ENCODE results near the gene VAC14.
A peak's percentile ranks its signal among the peaks of the same experiment; 100 is the strongest.

Gene VAC14

GRCh38 chr16:70739389-70739788 is 61.6 kb downstream of the VAC14 start:
- H3K27ac ChIP-seq (ENCODE audit: low read depth, low read length): no peak overlapping the region

DNA sequence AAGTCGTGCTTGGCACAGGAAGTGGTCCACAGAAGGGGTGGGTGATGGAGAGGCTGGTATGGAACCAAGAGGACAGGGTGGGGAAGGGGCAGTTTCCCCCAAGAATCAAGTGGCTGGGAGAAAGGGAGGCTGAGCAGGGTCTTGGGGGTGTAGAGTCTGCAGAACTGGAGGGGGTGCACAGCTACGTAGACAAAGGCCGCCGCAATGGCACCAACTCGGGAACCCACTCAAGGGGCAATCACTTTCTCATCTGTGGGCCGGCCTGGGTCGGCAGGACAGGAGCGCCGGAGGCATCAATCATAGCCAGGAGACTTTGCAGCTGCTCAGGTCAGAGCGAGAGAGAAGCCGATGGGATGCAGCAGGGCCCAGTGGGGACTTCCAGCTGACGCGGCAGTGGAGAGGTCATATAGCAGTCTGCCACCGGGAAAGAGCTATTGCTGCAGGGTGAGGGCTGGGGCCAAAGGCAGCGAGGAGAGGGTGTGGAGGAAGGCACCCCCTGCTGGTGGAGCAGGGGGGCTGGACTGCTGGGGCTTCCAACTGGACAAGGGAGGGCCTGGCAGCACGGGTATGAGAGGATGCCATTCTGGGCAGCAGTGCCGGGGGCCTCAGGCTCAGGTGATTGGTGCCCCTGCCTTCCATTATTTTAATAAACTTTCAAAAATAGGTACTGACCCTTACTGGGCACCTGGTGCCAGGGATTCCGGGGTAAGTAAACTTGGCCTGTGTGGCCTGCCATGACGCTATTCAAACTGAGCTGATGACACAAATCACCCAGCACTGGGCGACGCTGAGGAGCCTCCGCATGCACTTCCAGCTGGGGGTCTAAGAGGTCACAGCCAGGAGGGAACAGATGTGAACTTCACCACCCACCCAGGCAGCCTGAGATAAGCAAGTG is 62.6 kb downstream of the VAC14 start:
- Histone ChIP-seq H3K27ac (ENCODE audit: low read depth, low read length) (peak overlapping the region; percentile 94), H3K9me3 (ENCODE audit: low read length) (no peaks in the 10 kb centered on the region), H3K4me1 (ENCODE audit: insufficient read depth, low read length) (peaks cover 44% of the 10 kb centered on the region), H3K27me3 (ENCODE audit: control insufficient read depth in 1 of 2, insufficient read depth in 2 of 2, low read length in 2 of 2) (no peaks in the 10 kb centered on the region), H3K9ac (ENCODE audit: low read length) (peak overlapping the region; percentile 62), H3K36me3 (ENCODE audit: insufficient read depth, low read length) (no peaks in the 10 kb centered on the region), H3K4me3 (ENCODE audit: low read depth in 1 of 2, low read length in 2 of 2) (peak overlapping the region in 1 of 2 donors; percentile 2)

More at GRCh38 chr16:70739389-70739788, 61.6 kb downstream of the VAC14 start:
- Histone ChIP-seq H3K9ac (ENCODE audit: low read length) (no peak overlapping the region), H3K27me3 (ENCODE audit: control insufficient read depth in 1 of 2, insufficient read depth in 2 of 2, low read length in 2 of 2) (no peaks in the 10 kb centered on the region), H3K36me3 (ENCODE audit: insufficient read depth, low read length) (no peaks in the 10 kb centered on the region), H3K4me3 (ENCODE audit: low read depth in 1 of 2, low read length in 2 of 2) (no peak overlapping the region), H3K9me3 (ENCODE audit: low read length) (no peaks in the 10 kb centered on the region), H3K4me1 (ENCODE audit: insufficient read depth, low read length) (peaks cover 44% of the 10 kb centered on the region)

- H3K27me3 ChIP-seq (ENCODE audit: control insufficient read depth in 1 of 2, insufficient read depth in 2 of 2, low read length in 2 of 2): no peaks in the 10 kb centered on the region
- peak overlapping the region; percentile 94 for H3K27ac ChIP-seq (ENCODE audit: low read depth, low read length)
- H3K9ac ChIP-seq (ENCODE audit: low read length): peak overlapping the region; percentile 62
- peaks cover 44% of the 10 kb centered on the region for H3K4me1 ChIP-seq (ENCODE audit: insufficient read depth, low read length)
- H3K36me3 ChIP-seq (ENCODE audit: insufficient read depth, low read length): no peaks in the 10 kb centered on the region
- no peaks in the 10 kb centered on the region for H3K9me3 ChIP-seq (ENCODE audit: low read length)
- H3K4me3 ChIP-seq (ENCODE audit: low read depth in 1 of 2, low read length in 2 of 2): peak overlapping the region in 1 of 2 donors; percentile 2
Observed at GRCh38 chr16:70737377-70738082, 63.4 kb downstream of the VAC14 start.

DNA sequence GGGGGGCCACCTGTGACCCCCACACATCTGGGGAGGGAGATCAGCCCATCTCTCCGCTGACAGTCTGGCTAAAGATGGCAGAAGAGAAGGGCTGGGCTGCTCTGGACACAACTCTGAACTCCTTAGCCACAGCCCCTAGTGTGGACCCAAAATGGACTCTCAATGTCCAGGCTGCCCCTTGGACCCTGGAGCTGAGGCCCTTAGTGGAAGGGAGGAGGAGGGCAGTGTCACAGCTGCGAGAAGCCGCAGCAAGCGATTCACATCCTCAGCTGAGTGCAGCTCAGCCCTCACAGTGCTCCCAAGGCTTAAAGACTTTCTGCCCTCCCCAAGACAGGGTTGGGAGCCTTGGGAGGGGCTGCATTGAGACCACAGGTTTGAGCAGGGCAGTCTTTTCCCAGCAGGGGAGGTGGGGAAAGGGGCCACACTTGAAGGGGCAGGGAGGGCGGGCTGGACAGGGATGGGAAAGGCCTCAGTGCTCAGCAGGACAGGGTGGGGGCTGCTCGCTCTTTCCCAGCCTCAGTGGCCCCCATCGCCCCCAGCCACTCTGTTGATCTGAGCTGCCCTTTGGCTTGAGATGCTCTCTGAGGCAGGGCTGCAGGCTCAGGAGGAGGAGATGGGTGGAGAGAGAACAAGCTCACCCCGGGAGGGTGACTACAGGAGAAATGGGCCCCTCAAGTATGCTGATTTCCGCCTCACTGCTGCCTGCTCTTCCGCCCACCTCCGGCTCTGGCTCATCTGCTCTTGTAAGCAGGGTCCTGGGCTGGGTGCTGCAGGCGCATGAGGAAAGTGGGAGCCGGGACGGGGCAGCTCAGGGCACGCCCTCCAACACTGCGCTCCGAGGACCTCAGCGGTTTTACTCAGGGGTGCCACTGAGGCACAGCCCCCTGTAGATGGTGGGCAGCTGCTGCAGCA is 64.2 kb downstream of the VAC14 start:
- H3K36me3 ChIP-seq (ENCODE audit: insufficient read depth, low read length): no peaks in the 10 kb centered on the region
- peak overlapping the region in 1 of 2 donors; percentile 2 for H3K4me3 ChIP-seq (ENCODE audit: low read depth in 1 of 2, low read length in 2 of 2)
- peak overlapping the region; percentile 94 for H3K27ac ChIP-seq (ENCODE audit: low read depth, low read length)
- H3K9ac ChIP-seq (ENCODE audit: low read length): no peak overlapping the region
- peaks cover 44% of the 10 kb centered on the region for H3K4me1 ChIP-seq (ENCODE audit: insufficient read depth, low read length)
- no peaks in the 10 kb centered on the region for H3K9me3 ChIP-seq (ENCODE audit: low read length)
- H3K27me3 ChIP-seq (ENCODE audit: control insufficient read depth in 1 of 2, insufficient read depth in 2 of 2, low read length in 2 of 2): no peaks in the 10 kb centered on the region

GRCh38 chr16:70735141-70735979 is 65.6 kb downstream of the VAC14 start:
- no peak overlapping the region for H3K4me3 ChIP-seq (ENCODE audit: low read depth in 1 of 2, low read length in 2 of 2)
- H3K4me1 ChIP-seq (ENCODE audit: insufficient read depth, low read length): peaks cover 44% of the 10 kb centered on the region
- H3K9me3 ChIP-seq (ENCODE audit: low read length): no peaks in the 10 kb centered on the region
- H3K27ac ChIP-seq (ENCODE audit: low read depth, low read length): peak overlapping the region; percentile 94
- no peaks in the 10 kb centered on the region for H3K27me3 ChIP-seq (ENCODE audit: control insufficient read depth in 1 of 2, insufficient read depth in 2 of 2, low read length in 2 of 2)
- no peak overlapping the region for H3K9ac ChIP-seq (ENCODE audit: low read length)
- H3K36me3 ChIP-seq (ENCODE audit: insufficient read depth, low read length): peaks cover 9% of the 10 kb centered on the region

DNA sequence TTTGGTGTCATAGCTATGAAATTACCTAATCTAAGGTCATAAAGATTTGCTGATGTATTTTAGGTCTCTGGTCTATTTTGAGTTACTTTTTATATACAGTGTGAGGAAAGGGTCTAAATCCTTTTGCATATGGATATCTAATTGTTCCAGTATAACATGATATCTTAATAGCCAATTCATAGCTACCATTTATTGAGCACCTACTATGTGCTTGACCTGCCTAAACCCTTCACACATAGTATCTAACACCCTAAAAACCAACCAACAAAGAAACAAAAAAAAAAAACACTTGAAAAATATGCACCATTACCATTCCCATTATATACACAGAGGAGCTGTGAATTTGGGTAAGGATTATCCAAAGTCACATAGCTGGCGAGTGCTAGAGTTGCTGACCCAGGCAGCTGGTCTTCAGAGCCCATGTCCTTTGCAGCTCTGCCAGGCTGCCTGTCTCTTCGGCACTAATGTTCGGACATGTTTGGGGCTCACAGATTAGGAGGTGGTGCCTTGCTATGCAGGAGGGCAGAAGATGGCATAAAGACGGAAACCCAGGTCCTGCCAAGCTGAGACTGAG is 66.3 kb downstream of the VAC14 start:
- Histone ChIP-seq H3K27ac (ENCODE audit: low read depth, low read length) (peak overlapping the region; percentile 94), H3K36me3 (ENCODE audit: insufficient read depth, low read length) (peaks cover 9% of the 10 kb centered on the region), H3K4me1 (ENCODE audit: insufficient read depth, low read length) (peaks cover 44% of the 10 kb centered on the region), H3K27me3 (ENCODE audit: control insufficient read depth in 1 of 2, insufficient read depth in 2 of 2, low read length in 2 of 2) (no peaks in the 10 kb centered on the region), H3K9ac (ENCODE audit: low read length) (no peak overlapping the region), H3K4me3 (ENCODE audit: low read depth in 1 of 2, low read length in 2 of 2) (no peak overlapping the region), H3K9me3 (ENCODE audit: low read length) (no peaks in the 10 kb centered on the region)

DNA sequence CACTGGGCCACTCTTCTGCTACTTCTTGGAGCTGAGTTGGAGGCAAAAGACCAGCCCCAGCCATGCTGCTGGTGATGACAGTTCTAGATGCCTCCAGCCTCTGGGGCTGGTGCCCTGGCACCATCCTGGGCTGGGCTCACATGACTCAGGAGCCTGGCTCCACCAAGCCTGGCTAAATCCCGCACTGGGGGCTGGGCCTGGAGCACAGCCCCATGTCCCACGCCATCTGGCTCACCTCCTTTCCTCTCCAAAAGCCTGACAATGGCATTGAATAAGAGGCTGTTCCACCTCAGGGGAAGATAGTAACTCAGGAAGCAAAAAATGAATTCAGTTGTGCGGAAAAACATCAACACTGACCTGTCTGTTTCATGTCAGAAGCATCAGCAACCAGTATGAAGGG is 70.0 kb downstream of the VAC14 start:
- no peak overlapping the region for H3K9ac ChIP-seq (ENCODE audit: low read length)
- no peaks in the 10 kb centered on the region for H3K9me3 ChIP-seq (ENCODE audit: low read length)
- H3K4me3 ChIP-seq (ENCODE audit: low read depth in 1 of 2, low read length in 2 of 2): no peak overlapping the region
- no peak overlapping the region for H3K27ac ChIP-seq (ENCODE audit: low read depth, low read length)
- no peaks in the 10 kb centered on the region for H3K27me3 ChIP-seq (ENCODE audit: control insufficient read depth in 1 of 2, insufficient read depth in 2 of 2, low read length in 2 of 2)
- H3K36me3 ChIP-seq (ENCODE audit: insufficient read depth, low read length): peaks cover 9% of the 10 kb centered on the region
- H3K4me1 ChIP-seq (ENCODE audit: insufficient read depth, low read length): peaks cover 32% of the 10 kb centered on the region

DNA sequence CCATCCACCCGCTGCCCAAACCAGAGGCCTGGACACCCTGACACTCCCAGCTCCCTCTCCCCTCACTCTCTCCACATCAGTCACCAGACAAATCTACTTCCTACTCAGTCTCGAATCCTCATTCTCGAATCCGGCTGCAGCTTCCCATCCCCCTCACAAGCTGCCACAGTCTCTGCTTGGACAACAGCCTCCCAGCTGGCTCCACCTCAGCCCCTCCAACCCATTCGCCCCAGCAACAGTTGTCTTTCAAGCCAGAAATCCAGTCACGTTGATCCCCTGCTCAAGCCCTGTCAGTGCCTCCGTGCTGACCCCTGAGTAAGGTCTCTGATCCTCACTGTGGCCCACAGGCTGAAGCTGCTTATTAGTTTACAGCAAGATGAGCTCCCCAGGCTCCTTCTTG is 70.9 kb downstream of the VAC14 start:
- Histone ChIP-seq H3K27me3 (ENCODE audit: control insufficient read depth in 1 of 2, insufficient read depth in 2 of 2, low read length in 2 of 2) (no peaks in the 10 kb centered on the region), H3K27ac (ENCODE audit: low read depth, low read length) (no peak overlapping the region), H3K36me3 (ENCODE audit: insufficient read depth, low read length) (peaks cover 9% of the 10 kb centered on the region), H3K4me3 (ENCODE audit: low read depth in 1 of 2, low read length in 2 of 2) (no peak overlapping the region), H3K9me3 (ENCODE audit: low read length) (no peaks in the 10 kb centered on the region), H3K4me1 (ENCODE audit: insufficient read depth, low read length) (peaks cover 32% of the 10 kb centered on the region), H3K9ac (ENCODE audit: low read length) (no peak overlapping the region)

GRCh38 chr16:70729292-70729691 is 71.7 kb downstream of the VAC14 start:
- Histone ChIP-seq H3K4me3 (ENCODE audit: low read depth in 1 of 2, low read length in 2 of 2) (no peak overlapping the region), H3K4me1 (ENCODE audit: insufficient read depth, low read length) (peaks cover 36% of the 10 kb centered on the region), H3K36me3 (ENCODE audit: insufficient read depth, low read length) (peaks cover 9% of the 10 kb centered on the region), H3K27ac (ENCODE audit: low read depth, low read length) (no peak overlapping the region), H3K27me3 (ENCODE audit: control insufficient read depth in 1 of 2, insufficient read depth in 2 of 2, low read length in 2 of 2) (no peaks in the 10 kb centered on the region), H3K9ac (ENCODE audit: low read length) (no peak overlapping the region), H3K9me3 (ENCODE audit: low read length) (no peaks in the 10 kb centered on the region)

GRCh38 chr16:70728150-70728549 is 72.8 kb downstream of the VAC14 start:
- Histone ChIP-seq H3K36me3 (ENCODE audit: insufficient read depth, low read length) (peaks cover 9% of the 10 kb centered on the region), H3K27me3 (ENCODE audit: control insufficient read depth in 1 of 2, insufficient read depth in 2 of 2, low read length in 2 of 2) (no peaks in the 10 kb centered on the region), H3K9ac (ENCODE audit: low read length) (no peak overlapping the region), H3K4me3 (ENCODE audit: low read depth in 1 of 2, low read length in 2 of 2) (no peak overlapping the region), H3K9me3 (ENCODE audit: low read length) (no peaks in the 10 kb centered on the region), H3K27ac (ENCODE audit: low read depth, low read length) (no peak overlapping the region), H3K4me1 (ENCODE audit: insufficient read depth, low read length) (peaks cover 39% of the 10 kb centered on the region)
